MV-4-11 (cell line): ENCODE results near the gene ATP8A2.

Source experiments
- DNase-seq: peaks from one replicate; lab custom pipeline; 2025; lab: John Stamatoyannopoulos, UW

ATP8A2 gene

DNA sequence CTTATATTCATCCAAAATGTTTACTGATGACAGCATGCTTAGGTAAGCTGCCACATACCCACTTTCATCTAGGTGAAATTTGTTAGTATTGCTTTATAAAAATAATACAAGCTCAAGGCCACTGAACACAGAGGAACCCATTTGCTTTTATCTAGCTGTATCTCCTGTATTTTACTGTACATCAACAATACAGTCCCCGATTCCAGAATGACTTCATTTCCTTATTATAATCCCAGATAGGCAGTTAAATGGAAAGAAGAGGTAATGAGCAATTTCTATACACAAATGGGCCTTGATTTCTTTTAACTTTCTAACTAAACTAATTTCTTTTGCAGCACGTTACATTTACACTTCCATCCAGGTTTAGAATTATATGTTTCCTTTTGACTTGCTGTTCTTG lies 593.8 kb downstream of the ATP8A2 start:
- no peak for DNase-seq

GRCh38 chr13:25966086-25966485 lies 594.3 kb downstream of the ATP8A2 start:
- no peak for DNase-seq

DNA sequence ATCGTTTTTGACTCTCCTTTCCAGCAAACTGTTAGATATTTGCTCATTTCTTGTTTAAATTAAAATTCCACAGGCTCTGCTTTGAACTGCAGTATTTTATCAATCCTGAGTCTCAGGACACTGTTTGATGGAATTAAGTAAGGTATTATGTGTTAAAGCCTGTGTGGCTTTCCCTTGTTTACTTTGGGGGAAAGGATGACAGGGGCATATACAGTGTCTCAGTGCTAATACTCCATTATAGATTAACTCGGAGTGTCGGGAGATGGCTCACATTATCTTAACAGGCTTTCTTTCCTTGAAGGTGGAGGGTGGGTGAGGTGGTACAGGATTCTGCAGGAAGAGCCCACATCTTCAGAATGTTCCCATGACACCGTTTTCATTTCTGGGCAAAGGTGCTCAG lies 595.4 kb downstream of the ATP8A2 start:
- DNase-seq = no peak

DNA sequence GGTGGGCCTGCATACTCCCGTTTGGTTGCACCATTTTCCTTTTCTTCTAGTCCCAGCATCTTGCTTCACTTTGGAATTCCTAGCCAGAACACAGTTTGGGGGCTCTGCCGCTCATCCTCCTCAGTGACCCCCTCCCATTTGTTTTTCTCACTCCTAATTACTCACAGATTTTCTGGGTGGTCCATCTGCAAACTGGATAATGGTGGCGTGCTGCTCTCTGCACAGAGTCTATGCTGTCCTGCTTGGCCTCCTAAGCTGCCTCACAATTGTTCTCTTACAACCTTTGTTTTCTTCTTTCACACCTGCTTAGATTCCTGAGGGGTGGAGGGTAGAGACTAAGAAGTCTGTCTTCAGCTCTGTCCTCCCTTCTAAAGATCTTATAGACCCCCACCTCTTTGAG lies 599.3 kb downstream of the ATP8A2 start:
- no peak for DNase-seq

DNA sequence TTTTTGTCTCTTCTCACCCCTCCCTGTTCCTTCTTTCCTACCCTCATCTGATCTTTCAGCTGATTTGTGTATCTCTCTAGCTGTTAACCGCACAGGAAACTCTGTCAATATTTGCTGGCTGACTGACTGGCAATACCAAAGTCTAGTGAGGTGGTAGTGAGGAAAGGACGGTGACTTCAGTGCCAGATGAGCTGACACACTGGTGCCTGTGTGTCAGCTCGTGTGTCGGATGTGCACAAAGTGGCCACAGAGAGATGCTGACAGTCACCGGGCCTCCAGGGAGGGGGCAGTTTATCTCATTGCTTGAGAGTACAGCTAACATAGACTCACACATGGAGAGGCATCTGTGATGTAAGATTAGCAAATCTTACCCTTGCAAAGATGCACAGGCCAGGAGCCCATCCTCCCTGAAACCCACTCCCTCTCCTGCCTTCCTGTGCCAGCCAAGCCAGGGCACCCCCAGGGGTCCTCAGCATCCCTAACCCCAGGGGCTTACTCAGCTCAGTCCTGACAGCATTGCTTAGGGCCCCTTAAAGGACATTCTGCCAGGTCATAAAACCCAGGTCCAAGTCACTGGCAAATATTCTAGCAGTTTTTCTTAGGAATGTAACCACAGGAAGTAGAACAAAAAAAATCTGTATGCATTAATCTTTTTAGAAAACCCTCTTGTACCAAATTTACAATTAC lies 599.8 kb downstream of the ATP8A2 start:
- no peak for DNase-seq

GRCh38 chr13:25973085-25973484 lies 601.3 kb downstream of the ATP8A2 start:
- no peak for DNase-seq

GRCh38 chr13:25973576-25973975 lies 601.8 kb downstream of the ATP8A2 start:
- no peak for DNase-seq

GRCh38 chr13:25977216-25977615 lies 605.4 kb downstream of the ATP8A2 start:
- no peak for DNase-seq

DNA sequence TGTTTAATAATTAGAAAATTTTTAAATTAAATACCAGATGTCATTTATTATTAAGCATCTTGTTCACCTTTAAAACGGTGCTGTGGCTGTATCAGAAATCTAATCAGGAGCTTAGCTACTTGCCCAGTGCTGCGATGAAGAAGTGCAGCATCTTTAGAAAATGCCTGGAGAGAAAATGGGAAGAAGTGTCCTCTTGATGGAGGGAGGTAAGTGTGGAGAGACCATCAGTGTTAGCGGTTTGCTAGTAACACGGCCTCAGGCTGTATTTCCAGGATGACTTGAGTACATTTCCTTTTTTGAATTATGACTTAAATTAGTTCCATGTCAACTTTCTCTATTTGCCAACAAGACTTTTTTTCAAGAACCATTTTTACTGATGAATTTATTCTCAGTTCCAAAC lies 605.9 kb downstream of the ATP8A2 start:
- DNase-seq = no peak

DNA sequence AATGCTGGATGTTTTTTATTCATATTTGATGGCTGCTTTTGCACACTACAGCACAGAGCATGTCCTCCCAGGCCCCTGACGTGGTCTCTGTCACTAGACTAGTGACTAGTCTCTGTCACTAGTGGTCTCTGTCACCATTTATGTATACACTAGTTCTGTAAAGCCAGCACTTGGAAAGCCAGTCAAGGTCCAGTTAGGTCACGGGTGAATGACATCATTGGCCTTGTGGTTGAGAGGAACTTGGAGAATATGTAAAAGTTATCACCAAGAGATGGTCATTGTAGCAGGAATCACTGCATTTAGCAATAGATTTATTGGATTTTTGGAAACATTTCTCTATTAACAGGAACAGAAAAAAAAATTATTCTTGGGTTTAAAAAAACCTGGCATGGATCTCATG lies 607.2 kb downstream of the ATP8A2 start:
- DNase-seq = no peak

DNA sequence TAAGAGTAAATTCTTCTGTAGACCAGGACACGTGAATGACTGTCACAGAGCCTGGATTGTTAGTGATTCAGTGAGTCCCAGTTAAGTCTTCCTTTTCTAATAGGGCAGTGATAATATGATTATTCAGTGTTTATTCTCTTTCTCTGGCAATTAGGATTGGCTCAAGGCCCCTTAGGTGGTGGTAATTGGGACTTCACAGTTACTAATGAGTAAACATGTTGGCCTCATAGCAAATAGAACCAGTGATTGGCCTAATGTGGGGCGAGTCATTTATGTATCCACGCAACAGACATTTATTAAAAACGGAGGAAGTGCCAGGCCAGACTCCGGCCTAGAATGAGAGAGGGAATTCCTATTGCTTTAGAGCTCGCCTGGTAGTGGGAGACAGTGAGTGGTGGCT lies 607.6 kb downstream of the ATP8A2 start:
- no peak for DNase-seq

GRCh38 chr13:25980255-25980654 lies 608.5 kb downstream of the ATP8A2 start:
- DNase-seq = no peak

DNA sequence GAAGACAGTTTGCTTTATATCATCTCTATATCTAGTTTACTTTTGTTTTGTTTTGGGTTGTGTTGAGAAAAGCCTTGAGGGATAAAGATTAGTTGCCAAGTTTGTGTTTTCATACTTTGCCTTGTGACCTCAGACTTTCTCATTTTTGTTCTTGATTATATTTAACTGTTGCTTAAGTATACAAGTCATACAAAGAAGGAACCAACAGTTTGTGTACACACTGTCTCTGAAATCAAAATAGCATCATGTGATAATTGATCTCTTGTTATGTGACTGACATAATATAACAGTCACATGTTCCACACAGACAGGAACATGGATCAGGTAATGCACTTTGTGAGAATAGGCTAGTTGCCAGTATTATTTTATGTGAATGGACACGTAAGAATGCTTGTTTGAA lies 609.3 kb downstream of the ATP8A2 start:
- DNase-seq = no peak

- DNase-seq = no peak
Observed at GRCh38 chr13:25982907-25983306, 611.1 kb downstream of the ATP8A2 start.

DNA sequence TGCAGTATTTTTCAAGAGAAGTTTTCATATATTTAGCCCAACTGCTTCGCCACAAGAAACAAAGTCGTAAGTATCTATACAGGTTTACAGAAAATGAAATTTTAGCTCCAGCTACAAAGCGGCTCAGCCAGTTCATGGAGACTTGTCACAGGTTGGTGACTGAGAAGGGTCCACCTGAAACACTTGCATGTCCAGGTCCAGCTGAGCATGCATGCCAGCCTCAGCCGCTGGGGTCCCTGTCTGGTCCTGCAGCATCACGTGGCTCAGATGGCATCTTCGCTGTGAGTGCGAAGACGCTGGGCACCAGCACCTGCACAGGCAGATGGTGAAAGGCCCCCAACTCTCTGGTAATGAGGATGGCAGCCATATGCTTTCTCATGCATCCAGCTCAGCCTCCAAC lies 616.2 kb downstream of the ATP8A2 start:
- no peak for DNase-seq

- DNase-seq = no peak
Observed at GRCh38 chr13:25988661-25989060, 616.9 kb downstream of the ATP8A2 start.

GRCh38 chr13:25990801-25991200 lies 619.0 kb downstream of the ATP8A2 start:
- no peak for DNase-seq

- no peak for DNase-seq
Observed at GRCh38 chr13:25992076-25992475, 620.3 kb downstream of the ATP8A2 start.

DNA sequence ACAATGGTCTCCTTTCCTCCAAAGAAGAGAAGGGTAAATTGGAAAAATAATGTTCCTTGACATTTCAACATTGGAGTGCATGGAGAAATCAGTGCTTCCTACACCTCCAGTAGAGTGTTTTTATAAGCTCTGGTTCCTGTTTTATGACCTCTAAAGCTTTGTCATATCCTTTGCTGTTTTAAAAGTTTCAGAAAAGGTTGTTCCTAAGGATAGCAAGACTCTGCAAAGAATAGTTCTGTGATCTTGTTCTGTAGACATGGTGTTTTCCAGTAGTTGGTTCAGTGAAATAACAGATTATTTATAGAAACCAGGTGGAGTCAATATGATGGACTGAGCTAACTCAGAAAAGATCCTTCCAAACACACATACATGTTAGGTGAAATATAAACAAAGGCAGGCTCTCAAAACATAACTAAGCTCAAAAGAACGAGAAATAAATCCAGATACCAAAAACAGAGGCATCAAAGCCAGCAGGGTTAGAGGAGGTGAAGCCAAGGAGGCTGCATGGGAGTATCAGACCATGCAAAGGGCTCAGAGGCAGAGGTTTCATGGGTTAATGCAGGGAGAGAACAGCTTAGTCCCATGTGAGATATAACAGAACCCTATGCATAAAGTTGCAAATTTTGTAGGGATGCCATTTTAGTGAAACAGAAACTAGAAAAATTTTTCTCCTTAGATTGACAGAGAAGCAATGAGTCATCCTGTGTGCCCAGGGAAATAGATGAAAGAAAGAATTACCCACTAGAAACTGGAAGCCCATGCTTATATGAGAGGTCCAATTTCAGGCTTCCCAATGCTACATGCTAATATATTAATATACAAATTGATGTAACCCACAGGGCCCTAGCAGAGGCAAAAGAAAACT lies 635.7 kb downstream of the ATP8A2 start:
- DNase-seq = no peak

- no peak for DNase-seq
Observed at GRCh38 chr13:26010487-26011207, 638.9 kb downstream of the ATP8A2 start.

- DNase-seq = no peak
Observed at GRCh38 chr13:26011208-26011573, 639.4 kb downstream of the ATP8A2 start.

DNA sequence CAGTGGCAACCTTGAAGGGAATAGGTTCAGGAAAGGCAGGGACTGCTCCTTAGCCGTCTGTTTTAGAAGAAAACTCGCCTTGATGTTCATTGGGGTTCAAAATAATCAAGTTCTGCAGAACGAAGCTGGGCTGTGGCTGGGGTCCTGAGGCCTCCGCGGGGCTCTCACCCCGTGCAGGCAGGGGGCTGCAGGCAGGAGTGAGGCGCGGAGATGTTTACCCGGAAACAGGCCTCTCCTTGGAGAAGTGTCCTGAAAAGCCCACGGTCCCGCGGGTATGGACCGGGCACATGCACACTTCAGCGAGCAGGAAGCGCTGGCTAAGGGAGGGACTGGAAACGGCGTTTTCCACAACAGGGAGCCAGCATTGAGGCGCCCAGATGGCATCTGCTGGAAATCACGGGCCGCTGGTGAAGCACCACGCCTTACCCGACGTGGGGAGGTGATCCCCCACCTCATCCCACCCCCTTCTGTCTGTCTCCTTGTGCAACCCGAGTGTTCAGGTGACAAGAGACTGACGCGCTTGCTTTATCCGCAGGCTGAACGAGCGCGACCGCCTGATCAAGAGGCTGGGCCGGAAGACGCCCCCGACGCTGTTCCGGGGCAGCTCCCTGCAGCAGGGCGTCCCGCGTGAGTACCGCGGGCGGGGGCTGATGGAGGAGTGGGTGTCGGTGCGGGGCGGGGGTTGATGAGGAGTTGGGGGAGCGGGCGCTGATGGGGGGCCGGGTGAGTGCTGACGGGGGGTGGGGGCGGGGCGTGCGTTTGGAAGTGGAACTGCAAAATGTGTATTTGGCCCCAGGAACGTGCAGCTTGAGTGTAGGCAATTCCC lies 640.4 kb downstream of the ATP8A2 start:
- no peak for DNase-seq
